ENCODE data around the gene MEGF11. TPM values are rescaled to one million over a fixed set of nuclear protein-coding genes. Genes with fewer than 3 reads are reported as not detected.

Gene MEGF11
- total and polyA plus RNA-seq, 2 donors (not counting 1 experiment from before 2014, with no cell fraction given): under 0.01 TPM; not detected in 1

GRCh38 chr15:66066005-66066404, 187.5 kb downstream of the MEGF11 start:
- H3K9ac ChIP-seq (ENCODE audit: insufficient read depth, low read length): no peak overlapping the region
- no peak overlapping the region for H3K27ac ChIP-seq (ENCODE audit: insufficient read depth, low read length)
- H3K36me3 ChIP-seq (ENCODE audit: control insufficient read depth, insufficient read depth, low read length): no peaks in the 10 kb centered on the region
- no peaks in the 10 kb centered on the region for H3K4me1 ChIP-seq (ENCODE audit: control insufficient read depth, extremely low read depth, insufficient read depth, low read length)
- H2AFZ ChIP-seq (ENCODE audit: low read length): no peak overlapping the region
- no peak overlapping the region for H3K4me2 ChIP-seq (ENCODE audit: extremely low read depth, insufficient read depth, low read length)
- H3K4me3 ChIP-seq (replicated peaks in 1 of 4; ENCODE audit: control extremely low read depth in 1 of 4, insufficient read depth in 1 of 4, low read depth in 3 of 4, low read length in 4 of 4): no peak overlapping the region
- DNase-seq (ENCODE audit: low read depth in 2 of 2): no peak
- H3K79me2 ChIP-seq (ENCODE audit: control insufficient read depth, insufficient read depth, low read length): no peaks in the 10 kb centered on the region
- H4K20me1 ChIP-seq (ENCODE audit: control insufficient read depth, extremely low read depth, insufficient read depth, low read length): no peaks in the 10 kb centered on the region
- TF ChIP-seq, protein P1, sequence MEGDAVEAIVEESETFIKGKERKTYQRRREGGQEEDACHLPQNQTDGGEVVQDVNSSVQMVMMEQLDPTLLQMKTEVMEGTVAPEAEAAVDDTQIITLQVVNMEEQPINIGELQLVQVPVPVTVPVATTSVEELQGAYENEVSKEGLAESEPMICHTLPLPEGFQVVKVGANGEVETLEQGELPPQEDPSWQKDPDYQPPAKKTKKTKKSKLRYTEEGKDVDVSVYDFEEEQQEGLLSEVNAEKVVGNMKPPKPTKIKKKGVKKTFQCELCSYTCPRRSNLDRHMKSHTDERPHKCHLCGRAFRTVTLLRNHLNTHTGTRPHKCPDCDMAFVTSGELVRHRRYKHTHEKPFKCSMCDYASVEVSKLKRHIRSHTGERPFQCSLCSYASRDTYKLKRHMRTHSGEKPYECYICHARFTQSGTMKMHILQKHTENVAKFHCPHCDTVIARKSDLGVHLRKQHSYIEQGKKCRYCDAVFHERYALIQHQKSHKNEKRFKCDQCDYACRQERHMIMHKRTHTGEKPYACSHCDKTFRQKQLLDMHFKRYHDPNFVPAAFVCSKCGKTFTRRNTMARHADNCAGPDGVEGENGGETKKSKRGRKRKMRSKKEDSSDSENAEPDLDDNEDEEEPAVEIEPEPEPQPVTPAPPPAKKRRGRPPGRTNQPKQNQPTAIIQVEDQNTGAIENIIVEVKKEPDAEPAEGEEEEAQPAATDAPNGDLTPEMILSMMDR (conservative IDR thresholded peaks at IDR 0.05 in 1 of 2, IDR thresholded peaks at IDR 0.05 in 1 of 2; ENCODE audit: low read depth in 1 of 2, low read length in 2 of 2): no peak
- no peak for TF ChIP-seq EZH2 (IDR thresholded peaks at IDR 0.05; ENCODE audit: low read length, missing control alignments)
- H3K27me3 ChIP-seq (ENCODE audit: control insufficient read depth, insufficient read depth, low read length): no peaks in the 10 kb centered on the region
- H3K9me3 ChIP-seq (ENCODE audit: control insufficient read depth, insufficient read depth, low read depth, low read length): no peaks in the 10 kb centered on the region

DNA sequence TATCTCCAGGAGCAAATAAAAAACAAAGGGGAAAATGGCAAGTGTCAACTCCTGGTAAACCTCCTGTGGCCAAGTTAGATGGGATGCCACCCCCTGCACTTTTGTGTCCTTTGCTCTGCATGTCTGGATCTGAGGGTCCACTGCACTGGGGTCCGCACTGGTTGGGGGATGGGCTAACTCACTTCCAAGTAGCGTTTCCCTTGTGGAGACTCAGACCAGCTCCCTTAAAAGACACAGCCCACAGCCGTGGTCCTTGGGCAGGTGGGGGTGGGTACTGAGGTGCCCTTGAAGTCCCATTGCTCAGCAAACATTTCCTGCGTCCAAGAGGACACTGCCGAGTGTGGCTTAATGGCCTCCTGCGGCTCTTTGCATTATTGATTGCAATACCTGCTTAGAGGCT, 188.2 kb downstream of the MEGF11 start:
- Histone ChIP-seq H3K9ac (ENCODE audit: insufficient read depth, low read length) (no peak overlapping the region), H3K4me2 (ENCODE audit: extremely low read depth, insufficient read depth, low read length) (no peak overlapping the region), H3K36me3 (ENCODE audit: control insufficient read depth, insufficient read depth, low read length) (no peaks in the 10 kb centered on the region), H2AFZ (ENCODE audit: low read length) (no peak overlapping the region), H4K20me1 (ENCODE audit: control insufficient read depth, extremely low read depth, insufficient read depth, low read length) (no peaks in the 10 kb centered on the region), H3K9me3 (ENCODE audit: control insufficient read depth, insufficient read depth, low read depth, low read length) (no peaks in the 10 kb centered on the region), H3K79me2 (ENCODE audit: control insufficient read depth, insufficient read depth, low read length) (no peaks in the 10 kb centered on the region), H3K27ac (ENCODE audit: insufficient read depth, low read length) (no peak overlapping the region), H3K4me3 (replicated peaks in 1 of 4; ENCODE audit: control extremely low read depth in 1 of 4, insufficient read depth in 1 of 4, low read depth in 3 of 4, low read length in 4 of 4) (no peak overlapping the region), H3K27me3 (ENCODE audit: control insufficient read depth, insufficient read depth, low read length) (no peaks in the 10 kb centered on the region), H3K4me1 (ENCODE audit: control insufficient read depth, extremely low read depth, insufficient read depth, low read length) (no peaks in the 10 kb centered on the region)
- TF ChIP-seq, protein P1 (conservative IDR thresholded peaks at IDR 0.05 in 1 of 2, IDR thresholded peaks at IDR 0.05 in 1 of 2; ENCODE audit: low read depth in 1 of 2, low read length in 2 of 2): no peak
- no peak for TF ChIP-seq EZH2 (IDR thresholded peaks at IDR 0.05; ENCODE audit: low read length, missing control alignments)
- no peak for DNase-seq (ENCODE audit: low read depth in 2 of 2)

- TF ChIP-seq EZH2 (IDR thresholded peaks at IDR 0.05; ENCODE audit: low read length, missing control alignments): no peak
- TF ChIP-seq, protein P1 (conservative IDR thresholded peaks at IDR 0.05 in 1 of 2, IDR thresholded peaks at IDR 0.05 in 1 of 2; ENCODE audit: low read depth in 1 of 2, low read length in 2 of 2): no peak
- DNase-seq (ENCODE audit: low read depth in 2 of 2): no peak
- H3K4me2 ChIP-seq (ENCODE audit: extremely low read depth, insufficient read depth, low read length): no peak overlapping the region
- no peaks in the 10 kb centered on the region for H3K9me3 ChIP-seq (ENCODE audit: control insufficient read depth, insufficient read depth, low read depth, low read length)
- H3K27me3 ChIP-seq (ENCODE audit: control insufficient read depth, insufficient read depth, low read length): peaks cover 3% of the 10 kb centered on the region
- no peak overlapping the region for H3K9ac ChIP-seq (ENCODE audit: insufficient read depth, low read length)
- no peaks in the 10 kb centered on the region for H3K4me1 ChIP-seq (ENCODE audit: control insufficient read depth, extremely low read depth, insufficient read depth, low read length)
- no peak overlapping the region for H2AFZ ChIP-seq (ENCODE audit: low read length)
- H3K79me2 ChIP-seq (ENCODE audit: control insufficient read depth, insufficient read depth, low read length): no peaks in the 10 kb centered on the region
- H3K27ac ChIP-seq (ENCODE audit: insufficient read depth, low read length): no peak overlapping the region
- H3K36me3 ChIP-seq (ENCODE audit: control insufficient read depth, insufficient read depth, low read length): no peaks in the 10 kb centered on the region
- H4K20me1 ChIP-seq (ENCODE audit: control insufficient read depth, extremely low read depth, insufficient read depth, low read length): no peaks in the 10 kb centered on the region
- H3K4me3 ChIP-seq (replicated peaks in 1 of 4; ENCODE audit: control extremely low read depth in 1 of 4, insufficient read depth in 1 of 4, low read depth in 3 of 4, low read length in 4 of 4): no peak overlapping the region
Observed at GRCh38 chr15:66063147-66063546, 190.4 kb downstream of the MEGF11 start.
